Vagina (tissue), 2 donors: Measurements from ENCODE around the gene ENKD1. TPM values are rescaled to one million over a fixed set of nuclear protein-coding genes. Genes with fewer than 3 reads are reported as not detected.

Experiments
- DNase-seq, 2 donors: peaks; one replicate each; pipeline ENCODE4 v3.0.0-alpha.2; 2017; ENCODE audit errors: extremely low spot score in 2 of 2
- H3K27ac ChIP-seq: fragments of 200-600 bp; sonication (generic); one replicate; pipeline ENCODE4 v1.5.1; 2019
- H3K27me3 ChIP-seq: fragments of 200-600 bp; sonication (generic); one replicate; pipeline ENCODE4 v1.5.1; 2019
- H3K36me3 ChIP-seq, 2 donors: fragments of 200-600 bp; sonication (generic); one replicate each; pipeline ENCODE4 v1.5.1; 2017 to 2019
- H3K4me1 ChIP-seq: fragments of 200-600 bp; sonication (generic); one replicate; pipeline ENCODE4 v1.5.1; 2019
- H3K4me3 ChIP-seq, 2 donors: fragments of 200-600 bp; sonication (generic); 1 replicate in 1 of 2; 2 replicates in 1 of 2; pipeline ENCODE4 v1.5.1; 2016 to 2019
- H3K9me3 ChIP-seq: fragments of 200-600 bp; sonication (generic); one replicate; pipeline ENCODE4 v1.5.1; 2019
- POLR2A ChIP-seq, 2 donors: fragments of 450-650 bp; IDR thresholded peaks; one replicate each; pipeline ENCODE4 v1.6.1; 2017; ENCODE audit warnings: antibody characterized with exemption in 2 of 2, mild to moderate bottlenecking in 2 of 2, moderate library complexity in 2 of 2
- POLR2AphosphoS5 ChIP-seq, 2 donors: sonication (generic); formaldehyde crosslinking; IDR thresholded peaks; one replicate each; pipeline ENCODE4 v1.9.0; 2017; ENCODE audit warnings: antibody characterized with exemption in 2 of 2, mild to moderate bottlenecking in 2 of 2, low read depth in 1 of 2; ENCODE audit not compliant: insufficient read depth in 1 of 2
- intact Hi-C: fragments of 100-400 bp; cut with DNase I; formaldehyde crosslinking; loops from one replicate; pipeline ENCODE4 v1.15.1; 2023
- total RNA-seq: library from RNA; depleted of rRNA; stranded (reverse); fragments of >200 nt; gene quantifications from one replicate; pipeline ENCODE4 v1.2.3, GENCODE V29; 2016
- TF ChIP-seq, protein P1 (sequence below), 3 experiments: fragments of 450-650 bp in 2 of 3; fragments of 200-600 bp in 1 of 3; sonication (generic) in 1 of 3; IDR thresholded peaks; one replicate each; pipeline ENCODE4 v1.5.1; 2017 to 2019; ENCODE audit warnings: antibody characterized with exemption in 3 of 3, mild to moderate bottlenecking in 2 of 3, moderate library complexity in 2 of 3

Gene ENKD1
- total RNA-seq, 1 donor from 2014 or later, result 14.7 TPM

DNA sequence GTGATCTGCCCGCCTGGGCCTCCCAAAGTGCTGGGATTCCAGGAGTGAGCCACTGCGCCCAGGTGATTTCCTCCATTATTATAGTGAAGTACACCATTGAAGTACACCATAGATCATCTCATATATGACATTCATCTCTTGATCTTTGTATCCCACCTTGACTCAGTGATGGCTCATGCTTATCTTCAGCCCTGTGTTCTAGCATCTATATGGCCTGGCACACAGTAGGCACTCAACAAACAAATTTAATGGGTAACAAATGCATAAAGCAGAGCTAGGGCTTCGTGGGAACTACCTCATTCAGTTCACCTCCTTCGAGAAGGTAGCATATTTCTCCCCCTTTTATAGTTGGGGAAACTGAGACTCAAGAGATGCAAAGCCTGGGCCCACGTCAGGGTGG is 952 bp downstream of the ENKD1 start:
- no peaks in the 10 kb centered on the region for H3K27me3 ChIP-seq
- no peak for DNase-seq
- no peaks in the 10 kb centered on the region for H3K9me3 ChIP-seq
- H3K27ac ChIP-seq, result no peak overlapping the region
- intact Hi-C loops, result no loop called here
- peak overlapping the region; percentile 67 to 78 for H3K4me3 ChIP-seq
- no peak for TF ChIP-seq POLR2AphosphoS5 (IDR thresholded peaks at IDR 0.05; ENCODE audit: insufficient read depth in 1 of 2, low read depth in 1 of 2)
- TF ChIP-seq, protein P1, sequence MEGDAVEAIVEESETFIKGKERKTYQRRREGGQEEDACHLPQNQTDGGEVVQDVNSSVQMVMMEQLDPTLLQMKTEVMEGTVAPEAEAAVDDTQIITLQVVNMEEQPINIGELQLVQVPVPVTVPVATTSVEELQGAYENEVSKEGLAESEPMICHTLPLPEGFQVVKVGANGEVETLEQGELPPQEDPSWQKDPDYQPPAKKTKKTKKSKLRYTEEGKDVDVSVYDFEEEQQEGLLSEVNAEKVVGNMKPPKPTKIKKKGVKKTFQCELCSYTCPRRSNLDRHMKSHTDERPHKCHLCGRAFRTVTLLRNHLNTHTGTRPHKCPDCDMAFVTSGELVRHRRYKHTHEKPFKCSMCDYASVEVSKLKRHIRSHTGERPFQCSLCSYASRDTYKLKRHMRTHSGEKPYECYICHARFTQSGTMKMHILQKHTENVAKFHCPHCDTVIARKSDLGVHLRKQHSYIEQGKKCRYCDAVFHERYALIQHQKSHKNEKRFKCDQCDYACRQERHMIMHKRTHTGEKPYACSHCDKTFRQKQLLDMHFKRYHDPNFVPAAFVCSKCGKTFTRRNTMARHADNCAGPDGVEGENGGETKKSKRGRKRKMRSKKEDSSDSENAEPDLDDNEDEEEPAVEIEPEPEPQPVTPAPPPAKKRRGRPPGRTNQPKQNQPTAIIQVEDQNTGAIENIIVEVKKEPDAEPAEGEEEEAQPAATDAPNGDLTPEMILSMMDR (IDR thresholded peaks at IDR 0.05), result no peak
- no peak for TF ChIP-seq POLR2A (IDR thresholded peaks at IDR 0.05)
- no peaks in the 10 kb centered on the region for H3K36me3 ChIP-seq
- H3K4me1 ChIP-seq, result peaks cover 45% of the 10 kb centered on the region

DNA sequence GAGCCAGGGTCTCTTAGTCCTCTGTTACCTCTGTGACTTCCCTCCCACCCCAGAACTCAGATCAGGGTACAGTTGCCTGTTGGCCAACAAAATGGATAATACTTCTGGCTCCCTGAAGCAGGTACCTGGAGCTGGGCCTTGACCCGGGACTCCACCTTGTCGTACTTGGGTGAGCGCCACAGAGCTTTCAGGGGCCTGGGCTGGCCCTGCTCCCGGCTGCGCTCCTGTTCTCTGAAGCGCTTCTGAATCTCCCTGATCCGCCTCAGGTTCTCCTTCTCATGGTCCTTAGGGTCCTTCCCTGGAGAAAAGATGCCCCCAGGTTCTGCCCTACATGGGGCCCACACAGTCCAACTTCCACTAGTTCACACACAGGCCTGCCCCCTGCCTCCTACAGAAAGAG is 1.7 kb downstream of the ENKD1 start:
- no peak overlapping the region for H3K4me3 ChIP-seq
- no peaks in the 10 kb centered on the region for H3K36me3 ChIP-seq
- H3K4me1 ChIP-seq, result peaks cover 46% of the 10 kb centered on the region
- TF ChIP-seq POLR2AphosphoS5 (IDR thresholded peaks at IDR 0.05; ENCODE audit: insufficient read depth in 1 of 2, low read depth in 1 of 2) (no peak), POLR2A (IDR thresholded peaks at IDR 0.05) (no peak)
- TF ChIP-seq, protein P1 (IDR thresholded peaks at IDR 0.05), result no peak
- no peaks in the 10 kb centered on the region for H3K9me3 ChIP-seq
- no peak overlapping the region for H3K27ac ChIP-seq
- no peaks in the 10 kb centered on the region for H3K27me3 ChIP-seq
- no peak for DNase-seq
- intact Hi-C loops, result no loop called here

- Histone ChIP-seq H3K27ac (no peak overlapping the region), H3K4me3 (no peak overlapping the region), H3K4me1 (peaks cover 52% of the 10 kb centered on the region), H3K9me3 (no peaks in the 10 kb centered on the region), H3K27me3 (no peaks in the 10 kb centered on the region), H3K36me3 (no peaks in the 10 kb centered on the region)
- intact Hi-C loops, result no loop called here
- TF ChIP-seq POLR2A (IDR thresholded peaks at IDR 0.05) (no peak), POLR2AphosphoS5 (IDR thresholded peaks at IDR 0.05; ENCODE audit: insufficient read depth in 1 of 2, low read depth in 1 of 2) (no peak)
- TF ChIP-seq, protein P1 (IDR thresholded peaks at IDR 0.05), result no peak
- DNase-seq, result no peak
Observed at GRCh38 chr16:67664258-67664657, 2.3 kb downstream of the ENKD1 start.

- Histone ChIP-seq H3K27me3 (no peaks in the 10 kb centered on the region), H3K36me3 (no peaks in the 10 kb centered on the region), H3K9me3 (no peaks in the 10 kb centered on the region), H3K4me1 (peaks cover 56% of the 10 kb centered on the region), H3K27ac (no peak overlapping the region), H3K4me3 (no peak overlapping the region)
- DNase-seq, result no peak
- intact Hi-C loops, result no loop called here
- no peak for TF ChIP-seq POLR2A (IDR thresholded peaks at IDR 0.05)
- TF ChIP-seq, protein P1 (IDR thresholded peaks at IDR 0.05), result no peak
- no peak for TF ChIP-seq POLR2AphosphoS5 (IDR thresholded peaks at IDR 0.05; ENCODE audit: insufficient read depth in 1 of 2, low read depth in 1 of 2)
Observed at GRCh38 chr16:67663877-67664222, 2.7 kb downstream of the ENKD1 start.

DNA sequence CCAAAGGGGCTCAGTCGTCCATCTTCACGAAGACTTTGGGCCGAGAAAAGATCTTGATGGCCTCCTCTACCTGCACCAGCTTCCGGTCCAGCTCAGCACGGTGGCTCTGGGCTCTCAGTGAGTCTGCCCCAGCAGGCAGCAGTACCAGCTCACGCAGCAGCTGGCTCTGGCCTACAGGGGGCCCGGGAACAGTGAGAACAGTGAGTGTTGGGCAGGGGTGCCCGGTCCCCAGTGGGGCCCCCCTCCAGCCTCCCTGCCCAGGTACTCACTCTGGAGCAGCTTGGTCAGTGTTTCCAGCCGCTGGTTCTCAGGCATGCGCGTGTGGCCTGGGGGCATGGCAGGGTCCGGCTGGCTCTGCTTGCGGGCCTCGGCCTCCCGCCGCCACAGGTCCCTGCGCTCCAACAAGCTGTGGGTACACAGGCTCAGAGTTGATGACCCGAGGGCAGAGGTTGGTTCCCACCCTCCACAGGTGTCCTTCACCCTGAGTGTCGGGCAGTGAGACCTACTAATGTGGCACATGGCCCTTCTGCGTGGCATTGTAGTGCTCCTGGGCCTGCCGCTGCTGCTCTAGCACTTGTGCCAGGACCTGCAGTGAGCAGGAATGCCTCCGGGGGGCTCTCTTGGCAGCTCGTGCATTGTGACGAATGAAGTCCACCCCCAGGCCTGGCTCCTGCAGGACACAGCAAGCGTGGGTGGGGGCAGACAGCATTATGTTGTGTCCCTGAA is 3.2 kb downstream of the ENKD1 start:
- H3K27ac ChIP-seq, result no peak overlapping the region
- no peak overlapping the region for H3K4me3 ChIP-seq
- no peaks in the 10 kb centered on the region for H3K9me3 ChIP-seq
- H3K4me1 ChIP-seq, result peaks cover 60% of the 10 kb centered on the region
- TF ChIP-seq, protein P1 (IDR thresholded peaks at IDR 0.05), result no peak
- TF ChIP-seq POLR2A (IDR thresholded peaks at IDR 0.05) (no peak), POLR2AphosphoS5 (IDR thresholded peaks at IDR 0.05; ENCODE audit: insufficient read depth in 1 of 2, low read depth in 1 of 2) (no peak)
- DNase-seq, result no peak
- intact Hi-C loops, result no loop called here
- no peaks in the 10 kb centered on the region for H3K27me3 ChIP-seq
- H3K36me3 ChIP-seq, result no peaks in the 10 kb centered on the region
